NCI-H1048 (cell line): ENCODE measurements around the gene BGN.

ENCODE experiments used
- DNase-seq: peaks from one replicate; lab custom pipeline; 2025; lab: John Stamatoyannopoulos, UW

BGN gene

DNA sequence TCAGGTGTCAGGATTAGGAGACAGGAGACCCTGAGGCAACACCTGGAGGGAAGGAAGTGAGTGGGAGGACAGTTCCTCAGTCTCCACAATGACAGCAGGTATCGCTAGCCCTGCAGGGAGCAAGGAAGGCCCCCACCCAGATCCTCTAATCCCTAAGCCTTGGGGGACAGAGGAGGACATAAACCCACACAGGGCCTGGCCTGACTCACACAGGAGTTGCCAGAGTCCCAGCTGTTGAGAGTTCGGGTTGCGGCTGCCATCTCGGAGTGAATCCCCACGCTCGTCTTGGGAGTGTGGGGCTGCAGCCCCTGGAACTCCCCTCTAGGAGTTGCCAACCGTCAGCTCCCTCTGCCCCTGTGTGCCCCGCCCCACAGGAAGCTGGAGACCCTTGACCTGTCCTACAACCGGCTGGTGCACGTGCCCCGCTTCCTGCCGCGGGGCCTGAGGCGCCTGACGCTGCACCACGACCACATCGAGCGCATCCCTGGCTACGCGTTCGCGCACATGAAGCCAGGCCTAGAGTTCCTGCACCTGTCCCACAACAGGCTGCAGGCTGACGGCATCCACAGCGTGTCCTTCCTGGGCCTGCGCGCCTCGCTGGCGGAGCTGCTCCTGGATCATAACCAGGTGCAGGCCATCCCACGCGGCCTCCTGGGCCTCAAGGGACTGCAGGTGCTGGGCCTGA lies 9.2 kb upstream of the BGN start:
- no peak for DNase-seq

DNA sequence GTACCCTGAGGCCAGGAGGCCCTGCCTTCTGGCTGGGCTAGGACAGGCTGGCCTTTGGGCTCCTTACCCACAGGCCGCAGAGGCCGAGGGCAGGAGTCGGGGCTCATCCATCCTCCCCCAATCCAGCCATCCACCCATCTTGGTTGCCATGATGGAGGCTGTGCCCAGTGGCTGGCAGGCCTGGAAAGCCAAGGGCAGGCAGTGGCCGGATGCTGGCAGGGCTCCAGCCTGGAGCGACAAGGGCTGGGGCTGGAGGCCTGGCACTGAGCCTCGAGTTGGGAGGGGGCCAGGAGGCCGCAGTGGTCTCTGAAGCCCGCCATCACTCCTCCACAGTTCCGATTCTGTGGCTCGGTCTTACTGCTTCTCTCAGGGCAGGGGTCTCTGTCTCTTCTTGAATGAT lies 8.6 kb upstream of the BGN start:
- DNase-seq = no peak

DNA sequence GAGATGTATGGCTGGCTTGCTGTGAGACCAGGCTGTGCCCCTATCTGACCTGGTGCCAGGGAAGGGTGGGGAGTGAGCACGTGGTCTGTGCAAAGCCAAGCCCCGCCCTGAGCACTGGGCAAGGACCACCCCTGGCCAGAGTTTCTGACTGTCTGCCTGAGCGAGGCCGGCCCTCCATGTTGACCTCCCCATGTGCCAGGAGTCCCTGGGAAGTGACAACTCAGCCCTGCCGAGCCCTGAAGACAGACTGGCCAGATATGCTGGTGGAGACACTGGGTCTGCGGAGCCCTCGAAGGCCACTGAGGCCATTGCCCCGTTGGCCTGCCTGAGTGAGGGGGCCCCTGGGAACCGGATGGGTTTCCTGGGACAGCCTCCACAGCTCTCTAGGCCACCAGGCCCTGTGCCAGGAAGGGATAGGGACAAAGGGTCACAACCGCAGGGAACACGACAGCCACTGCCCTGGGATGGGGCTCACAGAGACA lies 7.1 kb upstream of the BGN start:
- DNase-seq = no peak

DNA sequence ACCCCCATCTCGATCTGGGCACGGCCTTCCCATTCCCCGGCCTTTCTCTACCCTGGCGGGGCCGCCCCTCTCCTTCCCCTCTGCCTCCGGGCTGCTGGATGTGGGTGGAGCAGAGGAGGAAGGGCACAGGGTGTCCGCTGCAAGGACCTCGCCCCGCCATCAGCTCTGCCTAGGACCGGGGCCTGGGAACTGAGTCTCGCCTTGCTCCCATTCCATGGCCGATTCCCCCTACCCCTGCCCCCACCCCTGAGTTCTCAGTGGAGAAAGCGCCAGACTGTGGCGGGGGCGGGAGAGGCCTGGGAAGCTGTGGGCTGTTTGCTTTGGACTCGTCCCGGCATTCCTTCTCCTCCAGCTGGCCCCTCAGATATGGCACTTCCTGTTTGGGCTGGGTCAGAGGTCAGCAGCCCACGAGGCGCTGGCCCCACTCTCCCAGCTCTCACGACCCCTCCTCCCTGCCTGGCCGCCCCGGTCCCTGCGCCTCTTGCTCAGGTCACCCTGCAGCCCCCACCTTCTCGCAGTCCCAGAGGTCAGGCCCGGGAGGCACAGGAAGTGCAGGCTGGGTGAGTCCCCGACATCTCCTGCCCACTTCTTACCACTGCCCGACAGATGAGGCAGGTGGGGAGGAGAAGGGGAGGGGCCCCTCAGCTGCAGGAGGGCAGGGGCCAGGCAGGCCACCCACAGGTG lies 6.4 kb upstream of the BGN start:
- no peak for DNase-seq

DNA sequence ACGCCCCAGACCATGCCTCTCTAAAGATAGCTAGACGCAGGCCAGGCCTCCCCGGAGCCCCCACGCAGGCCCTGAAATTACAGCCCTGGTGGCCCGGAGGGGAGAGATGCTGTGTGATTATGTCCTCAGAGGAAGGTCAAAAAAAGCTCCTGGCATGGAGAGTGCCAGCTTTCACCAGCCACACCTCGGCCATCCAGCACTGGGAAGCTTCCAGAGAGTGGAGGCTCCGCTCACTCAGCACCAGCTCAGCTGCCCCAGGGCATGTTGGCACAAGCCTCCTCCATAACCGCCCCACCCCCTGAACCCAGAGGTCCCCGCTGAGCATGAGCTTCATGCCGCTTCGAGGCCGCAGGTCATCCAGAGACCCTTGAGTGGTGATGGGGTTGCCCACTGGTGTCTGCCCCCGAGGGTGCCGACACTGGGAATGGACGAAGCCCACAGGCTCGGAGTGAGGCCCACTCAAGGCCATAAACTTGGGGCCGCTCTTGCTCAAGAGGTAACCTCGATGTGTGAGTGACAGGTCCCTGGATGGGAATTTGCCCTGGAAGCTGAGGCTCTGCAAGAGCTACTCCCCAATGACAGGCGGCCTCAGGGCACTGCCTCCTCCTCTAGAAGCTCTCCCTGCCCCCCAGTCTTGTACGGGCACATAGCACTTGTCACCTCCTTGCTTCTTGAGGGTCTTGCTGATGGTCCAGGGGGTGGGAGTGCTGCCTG lies 4.4 kb upstream of the BGN start:
- DNase-seq = no peak

DNA sequence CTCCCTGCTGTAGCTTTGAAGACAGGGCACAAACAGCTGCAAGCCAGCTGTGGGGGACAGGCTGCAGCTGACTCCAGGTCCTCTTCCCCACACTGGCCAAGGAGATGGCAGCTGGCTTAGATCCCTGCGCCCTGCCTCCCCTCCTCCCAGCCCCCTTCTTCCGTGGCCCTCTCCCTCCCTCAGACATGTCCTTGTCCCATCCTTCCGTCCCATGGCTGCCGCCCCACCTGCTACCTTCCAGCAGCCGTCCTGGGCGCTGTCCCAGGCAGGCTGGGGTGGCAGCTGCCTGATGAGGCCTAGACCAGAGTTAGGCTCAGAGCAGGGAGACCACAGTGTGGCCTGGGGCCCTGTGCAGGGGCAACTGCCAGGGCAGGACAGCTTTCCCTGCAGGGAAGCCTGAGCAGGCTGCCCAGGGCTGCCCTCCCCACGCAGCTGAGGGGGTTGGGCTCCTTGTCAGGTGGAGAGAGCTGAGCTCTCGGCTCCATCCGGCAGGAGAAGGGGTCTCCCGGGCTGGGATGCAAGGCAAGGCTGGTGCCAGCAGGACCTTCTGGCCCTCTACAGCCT lies 3.3 kb upstream of the BGN start:
- no peak for DNase-seq

DNA sequence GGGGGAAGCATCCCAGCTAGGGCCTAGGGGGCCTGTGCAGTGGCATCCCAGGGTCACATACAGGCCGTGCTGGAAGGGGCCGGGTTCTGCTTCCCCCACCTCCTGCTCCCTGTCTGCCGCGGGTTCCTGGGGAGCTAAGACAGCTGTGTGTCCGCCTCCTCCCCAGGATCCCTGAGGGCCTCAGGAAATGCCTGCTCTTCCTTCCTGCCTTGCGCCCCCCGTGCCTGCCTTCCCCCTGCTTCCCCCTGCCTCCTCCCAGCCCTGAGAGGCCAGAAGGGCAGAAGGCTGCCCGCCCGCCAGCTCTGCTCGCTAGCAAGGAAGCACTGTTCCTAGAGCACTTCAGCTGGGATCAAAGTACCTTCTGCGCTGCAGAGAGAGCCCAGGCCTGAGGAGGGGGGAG lies 2.9 kb upstream of the BGN start:
- DNase-seq = no peak

DNA sequence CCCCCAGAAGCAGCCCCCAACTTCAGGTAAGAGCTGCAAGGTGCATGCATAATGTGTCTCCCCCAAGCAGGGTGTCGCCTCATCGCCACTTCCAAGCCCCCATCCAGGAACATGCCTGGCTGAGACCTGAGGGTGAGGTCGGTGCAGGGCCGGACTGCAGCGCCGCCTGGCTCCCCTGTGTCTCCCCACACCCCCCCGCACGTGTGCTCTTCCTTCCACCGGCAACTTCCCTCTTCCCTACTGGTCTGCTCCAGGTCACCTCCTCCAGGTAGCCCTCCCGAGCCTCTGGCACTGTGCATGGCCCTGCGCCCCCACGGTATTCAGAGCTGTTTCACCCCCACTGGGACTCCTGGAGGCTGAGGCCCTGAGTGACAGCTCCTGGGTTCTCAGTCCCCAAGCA lies 2.2 kb upstream of the BGN start:
- DNase-seq = no peak

DNA sequence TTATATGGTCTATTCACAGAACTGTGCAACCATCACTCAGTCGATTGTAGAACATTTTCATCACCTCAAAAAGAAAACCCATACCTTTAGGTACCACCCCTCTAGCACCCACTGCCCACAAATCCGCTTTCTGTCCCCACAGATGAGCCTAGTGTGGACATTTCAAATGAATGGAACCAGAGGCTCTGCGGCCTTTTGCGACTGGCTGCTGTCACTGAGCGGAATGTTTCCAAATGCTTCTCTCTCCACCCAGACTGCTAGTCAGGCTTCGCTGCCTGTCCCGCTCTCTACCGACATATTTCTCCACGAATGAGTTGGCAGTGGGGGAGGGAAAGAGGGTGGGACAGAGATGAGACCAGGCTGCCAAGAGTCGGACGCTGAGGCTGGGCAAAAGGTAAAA lies 1.7 kb upstream of the BGN start:
- no peak for DNase-seq

DNA sequence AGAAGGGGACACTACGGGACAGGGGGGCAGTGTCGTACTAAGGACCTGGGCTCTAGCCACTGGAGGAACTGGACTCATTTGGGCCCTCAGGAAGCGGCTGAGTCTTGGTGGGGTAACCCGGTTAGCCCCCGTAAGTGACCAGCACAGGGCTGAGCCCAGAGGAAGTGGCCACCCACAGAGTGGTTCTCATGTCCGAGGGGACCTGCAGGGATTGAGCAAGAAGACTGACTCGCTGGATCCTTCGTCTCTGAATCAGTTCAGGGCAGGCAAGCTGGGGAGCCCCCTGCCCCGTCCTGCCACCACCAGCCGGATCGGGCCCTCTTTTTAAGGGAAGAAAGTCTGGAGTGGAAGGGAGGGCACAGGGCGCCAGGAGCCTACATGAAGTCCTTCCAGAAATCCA lies 719 bp upstream of the BGN start:
- DNase-seq = no peak

DNA sequence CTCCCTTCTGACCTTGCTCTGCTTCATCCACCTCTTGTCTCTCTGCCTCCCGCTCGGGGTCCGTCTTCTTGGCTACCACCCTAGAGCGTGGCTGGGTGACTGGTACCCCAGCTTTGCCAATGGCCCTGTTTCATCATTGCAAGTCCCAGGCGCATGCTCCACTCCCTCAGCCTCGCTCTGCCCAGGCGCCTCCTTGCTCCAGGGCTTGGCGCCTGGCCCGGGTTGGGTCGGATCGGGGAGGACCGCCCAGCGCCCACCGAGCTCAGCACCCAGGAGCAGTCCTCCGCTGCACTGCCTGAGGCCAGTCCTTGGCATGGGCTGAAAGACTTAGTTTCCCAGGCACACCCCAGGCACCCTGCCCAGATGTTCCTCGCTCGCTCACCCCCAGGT lies 577 bp downstream of the BGN start:
- DNase-seq = no peak

DNA sequence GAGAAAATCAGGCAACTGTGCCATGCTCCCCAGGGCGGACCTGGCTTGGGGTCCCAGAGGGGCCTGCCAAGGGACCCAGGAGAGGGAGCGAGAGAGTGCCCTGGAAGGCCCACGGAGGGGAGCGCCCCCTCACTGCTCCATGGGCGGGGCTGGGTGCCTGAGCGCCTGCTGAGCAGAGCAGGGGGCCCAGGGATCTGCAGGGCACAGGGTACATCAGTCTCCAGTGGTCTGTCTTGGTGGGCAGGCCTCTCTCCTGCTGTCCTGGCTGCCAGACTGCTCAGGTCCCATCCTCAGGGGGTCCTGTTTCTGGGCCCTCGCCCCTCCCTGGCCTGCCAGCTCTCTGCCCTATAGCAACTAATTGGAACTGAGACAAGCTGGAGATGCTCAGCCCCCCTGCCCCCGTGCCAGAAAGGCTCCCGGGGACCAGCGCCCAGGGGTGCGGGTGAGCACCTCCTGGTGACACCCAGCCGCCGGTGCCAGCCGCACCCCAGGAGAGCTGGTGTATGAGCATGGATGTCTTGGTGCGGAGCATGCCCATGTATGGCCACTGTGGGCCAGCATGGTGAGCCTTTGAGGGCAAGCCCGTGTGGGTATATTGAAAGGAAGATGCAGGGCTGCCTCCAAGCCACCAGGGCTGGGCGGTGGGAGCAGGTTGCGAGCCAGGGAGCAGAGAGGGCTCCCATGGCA lies 1.3 kb downstream of the BGN start:
- no peak for DNase-seq

DNA sequence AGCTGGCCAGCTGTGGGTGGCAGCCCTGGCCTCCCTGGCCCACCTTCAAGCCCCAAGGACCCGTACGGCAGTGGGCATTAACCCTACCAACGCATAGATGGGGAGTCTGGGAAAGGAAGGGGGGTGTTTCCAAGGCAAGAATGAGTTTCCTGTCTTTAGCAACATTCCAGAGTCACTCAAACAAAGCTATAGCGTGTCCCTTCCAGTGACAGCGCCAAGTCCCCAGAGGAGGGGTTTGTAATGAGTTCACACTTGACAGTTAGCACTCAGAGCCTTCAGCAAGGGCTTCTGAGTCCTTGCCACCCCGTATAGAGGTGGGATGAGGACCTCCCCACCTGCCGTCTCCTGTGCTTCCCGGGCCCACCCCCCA lies 1.8 kb downstream of the BGN start:
- DNase-seq = no peak

DNA sequence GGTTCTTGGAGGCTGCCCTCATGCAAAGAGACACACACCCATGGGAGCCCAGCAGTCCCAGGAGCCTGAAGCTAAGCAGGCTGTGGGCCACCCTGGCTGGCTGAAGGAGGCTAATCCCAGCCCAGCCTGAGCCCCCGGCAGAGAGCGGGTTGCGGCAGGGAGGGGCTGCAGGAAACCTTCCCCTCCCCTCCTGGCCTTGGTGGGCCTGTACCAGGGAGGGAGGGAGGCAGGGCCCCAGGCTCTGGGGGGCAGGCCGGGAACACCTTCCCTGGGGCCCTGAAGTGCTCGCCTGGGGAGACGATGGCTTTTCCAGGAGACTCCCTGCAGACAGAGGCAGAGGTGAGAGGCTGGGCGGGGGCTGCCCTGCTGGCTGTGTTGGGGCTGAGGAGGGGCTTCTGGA lies 3.7 kb downstream of the BGN start:
- no peak for DNase-seq

DNA sequence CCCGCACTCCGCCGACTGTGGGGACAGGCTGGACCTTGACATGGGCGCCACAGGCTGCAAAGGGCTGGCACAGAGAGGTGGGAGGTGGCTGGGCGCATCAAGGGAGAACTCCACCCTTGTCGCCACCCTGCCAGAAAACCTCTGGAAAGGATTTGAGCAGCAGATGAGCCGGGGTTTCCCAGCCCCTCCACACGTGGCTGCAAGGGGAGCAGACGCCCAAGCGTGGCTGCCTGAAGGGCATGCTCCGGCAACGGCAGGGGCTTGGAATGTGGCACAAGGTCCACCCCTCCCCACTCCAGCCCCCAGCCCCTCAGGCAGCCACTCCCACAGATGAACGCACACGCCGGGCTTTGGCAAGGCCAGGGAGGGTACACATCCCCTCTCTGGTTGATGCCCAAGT lies 4.6 kb downstream of the BGN start:
- no peak for DNase-seq

DNA sequence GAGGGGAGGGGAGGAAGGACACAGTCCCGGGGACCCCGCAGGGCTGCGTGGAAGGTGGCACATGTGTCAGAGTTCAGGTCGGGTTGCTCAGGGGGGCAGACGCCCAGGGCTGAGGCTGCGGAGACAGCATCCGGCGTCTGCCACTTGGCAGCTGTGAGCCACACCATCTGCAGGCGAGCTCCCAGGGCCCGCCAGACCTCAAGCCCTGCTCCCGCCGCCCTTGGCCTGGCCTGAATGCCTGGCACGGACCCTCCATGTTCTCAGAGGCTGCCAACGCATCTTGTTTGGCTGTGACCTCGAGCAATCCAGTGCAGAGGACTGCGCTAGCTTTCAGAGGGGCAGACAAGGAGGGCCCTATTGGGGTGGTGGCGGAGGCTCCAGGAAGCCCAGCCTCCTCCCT lies 5.1 kb downstream of the BGN start:
- DNase-seq = no peak

DNA sequence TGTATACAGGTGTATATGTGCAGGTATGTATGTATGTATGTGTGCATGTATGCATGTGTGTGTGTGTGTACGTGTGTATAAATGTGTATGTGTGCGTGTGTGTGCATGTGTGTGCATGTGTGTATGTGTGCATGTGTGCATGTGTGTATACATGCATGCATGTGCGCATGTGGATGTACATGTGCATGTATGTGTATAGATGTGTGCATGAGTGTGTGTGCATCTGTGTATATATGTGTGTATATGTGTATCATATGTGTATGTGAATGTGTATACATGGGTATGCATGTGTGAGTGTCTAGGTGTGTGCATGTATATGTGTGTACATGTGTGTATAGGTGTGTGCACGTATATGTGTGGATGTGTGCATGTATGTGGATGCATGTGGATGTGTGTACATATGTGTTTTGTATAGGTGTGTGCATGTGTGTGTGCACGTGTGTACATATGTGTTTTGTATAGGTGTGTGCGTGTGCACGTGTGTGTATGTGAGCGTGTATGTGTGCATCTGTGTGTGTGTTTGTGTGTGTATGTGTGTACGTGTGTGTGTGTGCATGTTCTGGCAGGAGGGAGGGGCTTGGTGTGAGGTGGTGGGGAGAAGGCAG lies 6.0 kb downstream of the BGN start:
- no peak for DNase-seq

DNA sequence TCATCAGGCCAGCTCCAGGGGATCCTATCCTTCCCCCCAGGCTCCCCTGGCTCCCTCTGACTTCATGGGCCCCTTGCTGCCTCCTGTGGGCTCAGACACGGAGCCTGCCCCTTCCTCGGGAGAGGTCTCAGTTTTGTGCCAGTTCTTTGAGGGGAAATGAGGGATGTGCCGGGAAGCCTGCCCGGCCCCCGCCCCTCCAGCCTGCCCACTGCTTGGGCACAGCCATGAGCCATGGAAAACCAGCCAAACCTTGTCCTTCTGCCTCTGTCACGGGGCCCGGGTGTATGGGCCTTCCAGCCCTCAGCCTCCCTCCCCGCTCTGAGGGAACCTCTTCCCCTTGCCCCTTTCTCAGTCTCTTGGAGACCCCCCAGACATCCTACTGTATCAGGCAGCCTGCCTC lies 6.8 kb downstream of the BGN start:
- no peak for DNase-seq

DNA sequence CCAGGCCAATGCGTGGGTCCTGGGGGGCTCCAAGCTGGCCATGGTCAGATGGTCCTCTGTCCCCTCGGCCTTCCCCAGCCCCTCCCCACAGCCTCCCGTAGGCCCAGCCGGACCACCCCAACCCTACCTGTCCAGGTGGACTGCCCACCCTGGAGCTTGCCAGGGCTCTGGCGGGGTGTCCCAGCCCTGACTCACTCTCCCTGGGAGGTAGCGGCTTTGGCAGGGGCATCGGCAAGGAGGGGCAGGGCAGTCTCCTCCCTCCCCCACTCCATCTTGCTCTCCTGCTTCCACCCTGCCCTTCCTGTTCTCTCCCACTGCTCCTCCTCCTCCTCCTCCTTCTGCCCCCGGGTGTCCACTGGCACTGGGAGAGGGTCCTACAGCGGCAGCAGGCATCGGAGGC lies 7.4 kb downstream of the BGN start:
- DNase-seq = no peak

DNA sequence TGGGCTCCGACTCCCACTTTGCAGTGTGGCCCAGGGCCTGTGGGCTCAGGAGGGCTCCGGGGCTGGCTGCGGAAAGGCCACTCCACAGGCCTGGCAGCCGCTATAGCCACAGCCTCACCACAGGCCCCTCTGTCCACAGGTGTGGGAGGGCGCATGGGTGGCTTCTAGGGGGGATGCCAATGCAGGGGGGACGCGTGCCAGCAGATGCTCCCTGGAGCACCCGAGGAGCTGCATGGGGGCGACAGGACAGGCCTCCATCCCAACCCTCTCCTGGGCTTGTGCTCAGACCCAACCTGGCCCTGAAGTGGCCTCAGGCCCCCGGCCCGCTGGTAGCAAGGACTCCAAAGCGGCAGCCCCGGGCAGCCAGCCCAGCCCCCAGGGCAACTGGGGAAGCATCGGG lies 8.0 kb downstream of the BGN start:
- no peak for DNase-seq

DNA sequence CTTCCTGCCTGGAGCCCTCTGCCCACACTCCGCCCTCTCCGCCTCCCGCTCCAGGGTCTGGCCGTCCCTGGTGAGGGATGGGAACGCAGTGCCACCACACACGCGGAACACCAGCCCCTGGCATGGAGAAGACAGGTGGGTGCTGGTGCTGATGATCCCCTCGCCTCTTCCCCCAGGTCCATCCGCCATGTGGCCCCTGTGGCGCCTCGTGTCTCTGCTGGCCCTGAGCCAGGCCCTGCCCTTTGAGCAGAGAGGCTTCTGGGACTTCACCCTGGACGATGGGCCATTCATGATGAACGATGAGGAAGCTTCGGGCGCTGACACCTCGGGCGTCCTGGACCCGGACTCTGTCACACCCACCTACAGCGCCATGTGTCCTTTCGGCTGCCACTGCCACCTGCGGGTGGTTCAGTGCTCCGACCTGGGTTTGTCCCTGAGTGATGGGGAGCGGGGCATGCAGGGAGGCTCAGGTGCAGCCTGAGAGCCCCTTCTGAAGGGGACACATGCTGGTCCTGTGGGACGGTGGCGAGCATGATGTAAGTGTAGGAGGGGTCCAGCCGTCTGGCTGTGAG lies 9.8 kb downstream of the BGN start:
- DNase-seq = no peak

DNA sequence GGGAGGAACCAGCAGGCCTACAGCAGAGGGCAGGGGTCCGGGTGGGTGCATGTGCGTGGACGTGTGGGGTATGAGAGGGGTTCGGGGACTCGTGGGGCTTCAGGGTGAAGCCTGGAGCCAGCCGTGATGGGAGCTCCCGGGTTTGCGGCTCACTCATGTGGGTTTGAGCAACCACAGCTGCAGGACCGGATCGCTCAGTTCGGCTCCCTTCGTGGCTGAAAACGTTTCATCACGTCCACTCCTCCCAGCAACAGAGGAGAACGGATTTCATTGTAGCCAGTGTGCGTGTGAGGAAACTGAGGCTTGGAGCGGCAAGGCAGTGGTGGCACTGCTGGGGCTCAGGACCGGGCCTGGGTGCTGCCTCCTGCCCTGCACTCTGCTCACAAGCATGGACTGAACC lies 10.6 kb downstream of the BGN start:
- DNase-seq = no peak
